ENCODE measurements around the gene USP7. TPM values are rescaled to one million over a fixed set of nuclear protein-coding genes. Genes with fewer than 3 reads are reported as not detected.

USP7 gene
- total RNA-seq, 1 donor from 2014 or later = 57.9 TPM

GRCh38 chr16:8931859-8932258 lies 31.8 kb downstream of the USP7 start:
- Histone ChIP-seq H3K27me3 (ENCODE audit: control insufficient read depth in 3 of 3, insufficient read depth in 3 of 3, low read length in 3 of 3) (no peaks in the 10 kb centered on the region), H3K27ac (ENCODE audit: low read depth, low read length) (no peak overlapping the region), H3K4me1 (ENCODE audit: control insufficient read depth in 3 of 3, insufficient read depth in 3 of 3, low read length in 3 of 3) (peaks cover 6 to 22% (median 15%) of the 10 kb centered on the region in 3 donors), H3K36me3 (ENCODE audit: control insufficient read depth in 3 of 3, insufficient read depth in 3 of 3, low read length in 3 of 3) (peaks cover 5 to 21% (median 17%) of the 10 kb centered on the region in 3 donors), H3K9ac (ENCODE audit: low read depth in 1 of 3, low read length in 3 of 3) (no peak overlapping the region), H3K4me3 (ENCODE audit: low read length in 3 of 3) (no peak overlapping the region), H3K9me3 (ENCODE audit: control insufficient read depth in 3 of 3, low read length in 3 of 3) (no peaks in the 10 kb centered on the region)

- Histone ChIP-seq H3K9ac (ENCODE audit: low read depth in 1 of 3, low read length in 3 of 3) (no peak overlapping the region), H3K27ac (ENCODE audit: low read depth, low read length) (no peak overlapping the region), H3K4me3 (ENCODE audit: low read length in 3 of 3) (no peak overlapping the region), H3K9me3 (ENCODE audit: control insufficient read depth in 3 of 3, low read length in 3 of 3) (no peaks in the 10 kb centered on the region), H3K36me3 (ENCODE audit: control insufficient read depth in 3 of 3, insufficient read depth in 3 of 3, low read length in 3 of 3) (peaks cover 5 to 25% (median 17%) of the 10 kb centered on the region in 3 donors), H3K27me3 (ENCODE audit: control insufficient read depth in 3 of 3, insufficient read depth in 3 of 3, low read length in 3 of 3) (no peaks in the 10 kb centered on the region), H3K4me1 (ENCODE audit: control insufficient read depth in 3 of 3, insufficient read depth in 3 of 3, low read length in 3 of 3) (peaks cover 3 to 10% (median 6%) of the 10 kb centered on the region in 3 donors)
Measured at GRCh38 chr16:8929086-8929748, 34.5 kb downstream of the USP7 start.

GRCh38 chr16:8928467-8928957 lies 35.2 kb downstream of the USP7 start:
- Histone ChIP-seq H3K27me3 (ENCODE audit: control insufficient read depth in 3 of 3, insufficient read depth in 3 of 3, low read length in 3 of 3) (no peaks in the 10 kb centered on the region), H3K4me1 (ENCODE audit: control insufficient read depth in 3 of 3, insufficient read depth in 3 of 3, low read length in 3 of 3) (peaks cover 5 to 14% (median 6%) of the 10 kb centered on the region in 3 donors), H3K36me3 (ENCODE audit: control insufficient read depth in 3 of 3, insufficient read depth in 3 of 3, low read length in 3 of 3) (peaks cover 5 to 25% (median 17%) of the 10 kb centered on the region in 3 donors), H3K9me3 (ENCODE audit: control insufficient read depth in 3 of 3, low read length in 3 of 3) (no peaks in the 10 kb centered on the region), H3K27ac (ENCODE audit: low read depth, low read length) (no peak overlapping the region), H3K4me3 (ENCODE audit: low read length in 3 of 3) (no peak overlapping the region), H3K9ac (ENCODE audit: low read depth in 1 of 3, low read length in 3 of 3) (no peak overlapping the region)

GRCh38 chr16:8926827-8927226 lies 36.9 kb downstream of the USP7 start:
- Histone ChIP-seq H3K9ac (ENCODE audit: low read depth in 1 of 3, low read length in 3 of 3) (no peak overlapping the region), H3K4me1 (ENCODE audit: control insufficient read depth in 3 of 3, insufficient read depth in 3 of 3, low read length in 3 of 3) (peaks cover 5 to 14% (median 6%) of the 10 kb centered on the region in 3 donors), H3K27me3 (ENCODE audit: control insufficient read depth in 3 of 3, insufficient read depth in 3 of 3, low read length in 3 of 3) (no peaks in the 10 kb centered on the region), H3K36me3 (ENCODE audit: control insufficient read depth in 3 of 3, insufficient read depth in 3 of 3, low read length in 3 of 3) (peaks cover 7 to 35% (median 24%) of the 10 kb centered on the region in 3 donors), H3K4me3 (ENCODE audit: low read length in 3 of 3) (no peak overlapping the region), H3K27ac (ENCODE audit: low read depth, low read length) (no peak overlapping the region), H3K9me3 (ENCODE audit: control insufficient read depth in 3 of 3, low read length in 3 of 3) (no peaks in the 10 kb centered on the region)

GRCh38 chr16:8925455-8925854 lies 38.3 kb downstream of the USP7 start:
- H3K27me3 ChIP-seq (ENCODE audit: control insufficient read depth in 3 of 3, insufficient read depth in 3 of 3, low read length in 3 of 3) = no peaks in the 10 kb centered on the region
- H3K4me3 ChIP-seq (ENCODE audit: low read length in 3 of 3) = no peak overlapping the region
- H3K36me3 ChIP-seq (ENCODE audit: control insufficient read depth in 3 of 3, insufficient read depth in 3 of 3, low read length in 3 of 3) = peaks cover 12 to 47% (median 35%) of the 10 kb centered on the region in 3 donors
- no peak overlapping the region for H3K9ac ChIP-seq (ENCODE audit: low read depth in 1 of 3, low read length in 3 of 3)
- H3K9me3 ChIP-seq (ENCODE audit: control insufficient read depth in 3 of 3, low read length in 3 of 3) = no peaks in the 10 kb centered on the region
- peaks cover 5 to 14% (median 6%) of the 10 kb centered on the region in 3 donors for H3K4me1 ChIP-seq (ENCODE audit: control insufficient read depth in 3 of 3, insufficient read depth in 3 of 3, low read length in 3 of 3)
- no peak overlapping the region for H3K27ac ChIP-seq (ENCODE audit: low read depth, low read length)

GRCh38 chr16:8924214-8924613 lies 39.5 kb downstream of the USP7 start:
- Histone ChIP-seq H3K36me3 (ENCODE audit: control insufficient read depth in 3 of 3, insufficient read depth in 3 of 3, low read length in 3 of 3) (peaks cover 20 to 51% (median 36%) of the 10 kb centered on the region in 3 donors), H3K4me3 (ENCODE audit: low read length in 3 of 3) (no peak overlapping the region), H3K27ac (ENCODE audit: low read depth, low read length) (no peak overlapping the region), H3K4me1 (ENCODE audit: control insufficient read depth in 3 of 3, insufficient read depth in 3 of 3, low read length in 3 of 3) (peaks cover 4 to 8% (median 5%) of the 10 kb centered on the region in 3 donors), H3K27me3 (ENCODE audit: control insufficient read depth in 3 of 3, insufficient read depth in 3 of 3, low read length in 3 of 3) (no peaks in the 10 kb centered on the region), H3K9me3 (ENCODE audit: control insufficient read depth in 3 of 3, low read length in 3 of 3) (no peaks in the 10 kb centered on the region), H3K9ac (ENCODE audit: low read depth in 1 of 3, low read length in 3 of 3) (no peak overlapping the region)

- no peak overlapping the region for H3K9ac ChIP-seq (ENCODE audit: low read depth in 1 of 3, low read length in 3 of 3)
Measured at GRCh38 chr16:8923199-8923598, 40.5 kb downstream of the USP7 start.

GRCh38 chr16:8921347-8921984 lies 42.2 kb downstream of the USP7 start:
- H3K4me3 ChIP-seq (ENCODE audit: low read length in 3 of 3) = no peak overlapping the region
- peaks cover 0 to 5% (median 5%) of the 10 kb centered on the region in 3 donors for H3K4me1 ChIP-seq (ENCODE audit: control insufficient read depth in 3 of 3, insufficient read depth in 3 of 3, low read length in 3 of 3)
- peaks cover 29 to 52% (median 45%) of the 10 kb centered on the region in 3 donors for H3K36me3 ChIP-seq (ENCODE audit: control insufficient read depth in 3 of 3, insufficient read depth in 3 of 3, low read length in 3 of 3)
- no peak overlapping the region for H3K27ac ChIP-seq (ENCODE audit: low read depth, low read length)
- no peak overlapping the region for H3K9ac ChIP-seq (ENCODE audit: low read depth in 1 of 3, low read length in 3 of 3)
- no peaks in the 10 kb centered on the region for H3K9me3 ChIP-seq (ENCODE audit: control insufficient read depth in 3 of 3, low read length in 3 of 3)
- H3K27me3 ChIP-seq (ENCODE audit: control insufficient read depth in 3 of 3, insufficient read depth in 3 of 3, low read length in 3 of 3) = no peaks in the 10 kb centered on the region

More at GRCh38 chr16:8923199-8923598, 40.5 kb downstream of the USP7 start:
- H3K4me1 ChIP-seq (ENCODE audit: control insufficient read depth in 3 of 3, insufficient read depth in 3 of 3, low read length in 3 of 3) = peaks cover under 1 to 5% (median 5%) of the 10 kb centered on the region in 3 donors
- H3K27ac ChIP-seq (ENCODE audit: low read depth, low read length) = no peak overlapping the region
- no peak overlapping the region for H3K4me3 ChIP-seq (ENCODE audit: low read length in 3 of 3)
- H3K36me3 ChIP-seq (ENCODE audit: control insufficient read depth in 3 of 3, insufficient read depth in 3 of 3, low read length in 3 of 3) = peaks cover 27 to 50% (median 37%) of the 10 kb centered on the region in 3 donors
- H3K9me3 ChIP-seq (ENCODE audit: control insufficient read depth in 3 of 3, low read length in 3 of 3) = no peaks in the 10 kb centered on the region
- no peaks in the 10 kb centered on the region for H3K27me3 ChIP-seq (ENCODE audit: control insufficient read depth in 3 of 3, insufficient read depth in 3 of 3, low read length in 3 of 3)

- Histone ChIP-seq H3K9ac (ENCODE audit: low read depth in 1 of 3, low read length in 3 of 3) (no peak overlapping the region), H3K4me3 (ENCODE audit: low read length in 3 of 3) (no peak overlapping the region), H3K4me1 (ENCODE audit: control insufficient read depth in 3 of 3, insufficient read depth in 3 of 3, low read length in 3 of 3) (peaks cover 0 to 5% (median 5%) of the 10 kb centered on the region in 3 donors), H3K27me3 (ENCODE audit: control insufficient read depth in 3 of 3, insufficient read depth in 3 of 3, low read length in 3 of 3) (no peaks in the 10 kb centered on the region), H3K36me3 (ENCODE audit: control insufficient read depth in 3 of 3, insufficient read depth in 3 of 3, low read length in 3 of 3) (peaks cover 29 to 55% (median 49%) of the 10 kb centered on the region in 3 donors), H3K9me3 (ENCODE audit: control insufficient read depth in 3 of 3, low read length in 3 of 3) (no peaks in the 10 kb centered on the region), H3K27ac (ENCODE audit: low read depth, low read length) (no peak overlapping the region)
Measured at GRCh38 chr16:8920645-8921346, 42.9 kb downstream of the USP7 start.

All from skeletal muscle tissue (tissue), 4 donors.